SIG-M5 treated with dmso at 0.1 percent for 504 hours (cell line): ENCODE results near the gene HDGFL3.

ENCODE experiments used
- DNase-seq: peaks from one replicate; lab custom pipeline; 2025; ENCODE audit not compliant: unreplicated experiment; lab: John Stamatoyannopoulos, UW

HDGFL3 gene

GRCh38 chr15:83129791-83130190, 77.8 kb downstream of the HDGFL3 start:
- DNase-seq: no peak

- peak; percentile 11 for DNase-seq
Measured at GRCh38 chr15:83127547-83128150, 80.0 kb downstream of the HDGFL3 start.

GRCh38 chr15:83123529-83123928, 84.1 kb downstream of the HDGFL3 start:
- DNase-seq: no peak

GRCh38 chr15:83119968-83120581, 87.5 kb downstream of the HDGFL3 start:
- DNase-seq: no peak

- DNase-seq: no peak
Measured at GRCh38 chr15:83118968-83119367, 88.7 kb downstream of the HDGFL3 start.

GRCh38 chr15:83118291-83118827, 89.3 kb downstream of the HDGFL3 start:
- no peak for DNase-seq

- DNase-seq: no peak
Measured at GRCh38 chr15:83115831-83116565, 91.6 kb downstream of the HDGFL3 start.

- no peak for DNase-seq
Measured at GRCh38 chr15:83115410-83115809, 92.2 kb downstream of the HDGFL3 start.

- no peak for DNase-seq
Measured at GRCh38 chr15:83114856-83115255, 92.8 kb downstream of the HDGFL3 start.

GRCh38 chr15:83113881-83114674, 93.5 kb downstream of the HDGFL3 start:
- no peak for DNase-seq

GRCh38 chr15:83112956-83113299, 94.7 kb downstream of the HDGFL3 start:
- no peak for DNase-seq

GRCh38 chr15:83112233-83112955, 95.2 kb downstream of the HDGFL3 start:
- no peak for DNase-seq

- DNase-seq: no peak
Measured at GRCh38 chr15:83111149-83111548, 96.5 kb downstream of the HDGFL3 start.

GRCh38 chr15:83110381-83110780, 97.2 kb downstream of the HDGFL3 start:
- DNase-seq: no peak

GRCh38 chr15:83109532-83109931, 98.1 kb downstream of the HDGFL3 start:
- DNase-seq: no peak

- DNase-seq: peak; percentile 96
Measured at GRCh38 chr15:83108266-83109219, 99.1 kb downstream of the HDGFL3 start.

GRCh38 chr15:83107841-83108181, 99.8 kb downstream of the HDGFL3 start:
- DNase-seq: no peak

GRCh38 chr15:83106994-83107840, 100.4 kb downstream of the HDGFL3 start, which contains the start of gene TM6SF1:
Gene TM6SF1, plus strand, starts transcription at chr15:83107645. Its CDS starts 36 bp downstream, at chr15:83107681.
- no peak for DNase-seq

- DNase-seq: no peak
Measured at GRCh38 chr15:83105440-83105839, 102.2 kb downstream of the HDGFL3 start.
